Non-pigmented ciliary epithelial cell (primary cell): ENCODE measurements around the gene PIEZO2.
"Not testable (repeated sequence)": the region's sequence is repeated elsewhere in the genome, so short reads cannot be mapped to it uniquely, and the experiment has no call there.

Experiments used
- DNase-seq: peaks from one replicate; pipeline ENCODE4 v3.0.0-alpha.2; 2010; ENCODE audit warnings: low read depth

The PIEZO2 gene

GRCh38 chr18:10928011-10928771, 221.2 kb downstream of the PIEZO2 start:
- DNase-seq: no peak

- DNase-seq: no peak
Measured at GRCh38 chr18:10927286-10927992, 221.9 kb downstream of the PIEZO2 start.

GRCh38 chr18:10926621-10927161, 222.7 kb downstream of the PIEZO2 start:
- DNase-seq: no peak

- no peak for DNase-seq
Measured at GRCh38 chr18:10924290-10924689, 225.1 kb downstream of the PIEZO2 start.

GRCh38 chr18:10923551-10924070, 225.8 kb downstream of the PIEZO2 start:
- no peak for DNase-seq

- DNase-seq: no peak
Measured at GRCh38 chr18:10923141-10923540, 226.2 kb downstream of the PIEZO2 start.

GRCh38 chr18:10922712-10923111, 226.7 kb downstream of the PIEZO2 start:
- DNase-seq: not testable (repeated sequence)

- not testable (repeated sequence) for DNase-seq
Measured at GRCh38 chr18:10920309-10920708, 229.1 kb downstream of the PIEZO2 start.

GRCh38 chr18:10919851-10920250, 229.5 kb downstream of the PIEZO2 start:
- DNase-seq: no peak

- no peak for DNase-seq
Measured at GRCh38 chr18:10916865-10917264, 232.5 kb downstream of the PIEZO2 start.

- DNase-seq: no peak
Measured at GRCh38 chr18:10916387-10916786, 233.0 kb downstream of the PIEZO2 start.

- not testable (repeated sequence) for DNase-seq
Measured at GRCh38 chr18:10915748-10916147, 233.6 kb downstream of the PIEZO2 start.

- not testable (repeated sequence) for DNase-seq
Measured at GRCh38 chr18:10914610-10915009, 234.8 kb downstream of the PIEZO2 start.

GRCh38 chr18:10913919-10914318, 235.4 kb downstream of the PIEZO2 start:
- DNase-seq: no peak

- DNase-seq: peak; percentile 65
Measured at GRCh38 chr18:10912790-10913545, 236.4 kb downstream of the PIEZO2 start.

GRCh38 chr18:10909724-10910123, 239.6 kb downstream of the PIEZO2 start:
- no peak for DNase-seq

GRCh38 chr18:10908760-10909159, 240.6 kb downstream of the PIEZO2 start:
- DNase-seq: no peak

GRCh38 chr18:10907749-10908148, 241.6 kb downstream of the PIEZO2 start:
- no peak for DNase-seq

GRCh38 chr18:10901329-10901728, 248.0 kb downstream of the PIEZO2 start:
- no peak for DNase-seq

- no peak for DNase-seq
Measured at GRCh38 chr18:10900435-10900834, 248.9 kb downstream of the PIEZO2 start.

- DNase-seq: no peak
Measured at GRCh38 chr18:10899481-10899880, 249.9 kb downstream of the PIEZO2 start.

- no peak for DNase-seq
Measured at GRCh38 chr18:10898417-10898974, 250.9 kb downstream of the PIEZO2 start.
